Activated effector memory CD4-positive, alpha-beta T cell treated with anti-CD3 and anti-CD28 coated beads, Interleukin-2, amount 50 U/mL, for 16 hours (primary cell): ENCODE data around the gene PER1.

Experiments used
- DNase-seq: peaks from one replicate; pipeline ENCODE4 v3.0.0-alpha.2; 2020

PER1 gene

GRCh38 chr17:8137645-8138373, 14.4 kb downstream of the PER1 start:
- peak; percentile 64 for DNase-seq

GRCh38 chr17:8133941-8134340, 18.3 kb downstream of the PER1 start:
- DNase-seq: no peak

- DNase-seq: no peak
Measured at GRCh38 chr17:8133399-8133798, 18.8 kb downstream of the PER1 start.

- DNase-seq: no peak
Measured at GRCh38 chr17:8131844-8132441, 20.3 kb downstream of the PER1 start.

GRCh38 chr17:8128125-8128784, 23.9 kb downstream of the PER1 start:
- DNase-seq: no peak

- peak; percentile 82 for DNase-seq
Measured at GRCh38 chr17:8126491-8127066, 25.6 kb downstream of the PER1 start.

GRCh38 chr17:8125947-8126490, 26.2 kb downstream of the PER1 start:
- DNase-seq: no peak

GRCh38 chr17:8125154-8125946, 26.9 kb downstream of the PER1 start:
- peak; percentile 95 for DNase-seq

- DNase-seq: peak; percentile 66
Measured at GRCh38 chr17:8124350-8125153, 27.7 kb downstream of the PER1 start.

- DNase-seq: peak; percentile 64
Measured at GRCh38 chr17:8123695-8124349, 28.4 kb downstream of the PER1 start, which contains the start of gene HES7. HES7 (minus strand) TSS chr17:8124106; CDS start chr17:8124084, 22 bp downstream.

- peak; percentile 79 for DNase-seq
Measured at GRCh38 chr17:8122924-8123694, 29.1 kb downstream of the PER1 start.

GRCh38 chr17:8122422-8122923, 29.7 kb downstream of the PER1 start:
- no peak for DNase-seq

- DNase-seq: peak; percentile 77
Measured at GRCh38 chr17:8121681-8122421, 30.4 kb downstream of the PER1 start.

GRCh38 chr17:8121407-8121680, 30.9 kb downstream of the PER1 start:
- no peak for DNase-seq

GRCh38 chr17:8120520-8121406, 31.4 kb downstream of the PER1 start:
- peak; percentile 88 for DNase-seq

GRCh38 chr17:8119581-8120519, 32.4 kb downstream of the PER1 start:
- DNase-seq: peak; percentile 92
